ENCODE data around the gene MYBPC2. TPM values are rescaled to one million over a fixed set of nuclear protein-coding genes. Genes with fewer than 3 reads are reported as not detected.

Gene MYBPC2
- total RNA-seq, 2 experiments from 2014 or later, result 0.11 to 0.59 TPM

DNA sequence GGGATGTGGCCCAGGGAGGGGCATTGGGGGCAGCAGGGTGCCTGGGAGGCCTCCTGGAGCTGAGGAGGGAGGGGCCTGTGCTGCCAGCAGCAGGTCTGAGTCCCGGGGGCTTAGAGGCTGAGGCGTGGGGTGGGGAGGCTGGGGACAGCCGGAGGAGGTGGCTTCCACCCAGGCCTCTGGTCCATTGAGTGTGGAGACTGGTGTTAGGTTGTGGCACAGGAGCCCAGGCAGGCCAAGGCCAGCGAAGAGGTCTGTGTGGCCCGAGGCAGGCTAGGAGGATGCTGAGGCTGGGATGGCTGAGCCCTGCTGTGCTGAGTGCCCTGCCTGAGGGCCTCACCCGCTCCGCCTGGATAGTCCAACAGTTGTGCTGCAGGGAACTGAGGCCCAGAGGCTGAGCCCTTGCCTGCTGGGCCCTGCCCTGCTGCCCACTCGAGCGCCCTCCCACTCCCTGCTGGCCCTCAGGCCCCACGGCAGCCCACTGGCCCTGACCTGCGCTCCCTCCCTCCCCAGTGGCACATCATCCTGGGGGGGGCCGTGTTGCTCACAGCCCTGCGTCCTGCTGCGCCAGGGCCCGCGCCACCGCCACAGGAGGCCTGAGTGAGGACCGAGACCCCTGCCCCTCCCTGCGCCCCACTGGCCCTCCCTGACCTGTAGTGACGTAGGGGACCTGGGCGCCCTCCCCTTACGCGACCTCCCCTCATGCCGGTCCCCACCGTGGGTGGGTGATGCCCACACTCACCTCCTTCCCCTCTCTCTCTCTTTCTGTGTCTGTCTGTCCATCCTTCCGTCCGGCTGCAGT lies 48.9 kb downstream of the MYBPC2 start:
- POLR2A ChIA-PET, result no interaction called here
- Mint-ChIP-seq H3K9me3 (peaks cover 2% of the 10 kb centered on the region), H3K36me3 (ENCODE audit: low read depth) (peaks cover 36% of the 10 kb centered on the region), H3K27ac (no peak overlapping the region), H3K4me3 (no peak overlapping the region), H3K4me1 (ENCODE audit: low read depth) (peaks cover 18% of the 10 kb centered on the region), H3K27me3 (no peaks in the 10 kb centered on the region)
- TF ChIP-seq, protein P1, sequence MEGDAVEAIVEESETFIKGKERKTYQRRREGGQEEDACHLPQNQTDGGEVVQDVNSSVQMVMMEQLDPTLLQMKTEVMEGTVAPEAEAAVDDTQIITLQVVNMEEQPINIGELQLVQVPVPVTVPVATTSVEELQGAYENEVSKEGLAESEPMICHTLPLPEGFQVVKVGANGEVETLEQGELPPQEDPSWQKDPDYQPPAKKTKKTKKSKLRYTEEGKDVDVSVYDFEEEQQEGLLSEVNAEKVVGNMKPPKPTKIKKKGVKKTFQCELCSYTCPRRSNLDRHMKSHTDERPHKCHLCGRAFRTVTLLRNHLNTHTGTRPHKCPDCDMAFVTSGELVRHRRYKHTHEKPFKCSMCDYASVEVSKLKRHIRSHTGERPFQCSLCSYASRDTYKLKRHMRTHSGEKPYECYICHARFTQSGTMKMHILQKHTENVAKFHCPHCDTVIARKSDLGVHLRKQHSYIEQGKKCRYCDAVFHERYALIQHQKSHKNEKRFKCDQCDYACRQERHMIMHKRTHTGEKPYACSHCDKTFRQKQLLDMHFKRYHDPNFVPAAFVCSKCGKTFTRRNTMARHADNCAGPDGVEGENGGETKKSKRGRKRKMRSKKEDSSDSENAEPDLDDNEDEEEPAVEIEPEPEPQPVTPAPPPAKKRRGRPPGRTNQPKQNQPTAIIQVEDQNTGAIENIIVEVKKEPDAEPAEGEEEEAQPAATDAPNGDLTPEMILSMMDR (IDR thresholded peaks at IDR 0.05), result no peak
- ATAC-seq (no peak), DNase-seq (no peak)
- CTCF ChIA-PET, result no interaction called here
- intact Hi-C loops (cut with micrococcal nuclease), result no loop called here

DNA sequence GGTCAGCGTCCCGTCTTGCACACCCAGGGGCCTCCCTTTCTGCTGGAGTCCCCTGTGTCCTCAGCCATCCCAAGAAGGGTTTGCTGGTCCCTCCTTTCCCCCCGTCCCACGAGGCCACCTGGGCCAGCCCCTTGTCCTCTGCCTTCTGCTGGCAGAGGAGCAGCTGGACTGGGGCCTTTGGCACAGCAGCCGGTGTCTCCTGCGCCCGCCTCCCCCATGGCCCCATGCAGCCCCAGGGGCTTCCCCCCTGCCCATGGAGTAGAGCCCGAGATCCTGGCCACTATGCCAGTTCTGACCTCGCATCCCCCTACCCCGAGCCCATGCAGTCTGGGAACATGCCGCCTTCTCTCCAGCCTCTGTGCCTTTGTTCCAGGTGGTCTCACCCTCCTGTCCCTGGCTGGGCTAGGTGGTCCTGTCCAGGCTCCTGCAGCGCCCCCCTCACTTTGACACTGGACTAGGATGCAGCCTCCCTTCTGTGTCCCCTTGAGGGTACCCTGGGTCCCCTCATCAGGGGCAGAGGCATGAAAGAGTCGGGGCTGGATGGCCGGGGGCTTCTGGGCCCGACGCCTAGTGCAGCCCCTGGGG lies 49.7 kb downstream of the MYBPC2 start:
- ChIA-PET POLR2A (no interaction called here), CTCF (no interaction called here)
- no peak overlapping the region for H3K27ac Mint-ChIP-seq
- no peak overlapping the region for H3K4me3 Mint-ChIP-seq
- peaks cover 36% of the 10 kb centered on the region for H3K36me3 Mint-ChIP-seq (ENCODE audit: low read depth)
- H3K27me3 Mint-ChIP-seq, result no peaks in the 10 kb centered on the region
- H3K4me1 Mint-ChIP-seq (ENCODE audit: low read depth), result peaks cover 13% of the 10 kb centered on the region
- TF ChIP-seq, protein P1 (IDR thresholded peaks at IDR 0.05), result no peak
- H3K9me3 Mint-ChIP-seq, result peaks cover 5% of the 10 kb centered on the region
- ATAC-seq (no peak), DNase-seq (no peak)
- intact Hi-C loops (cut with micrococcal nuclease), result no loop called here

DNA sequence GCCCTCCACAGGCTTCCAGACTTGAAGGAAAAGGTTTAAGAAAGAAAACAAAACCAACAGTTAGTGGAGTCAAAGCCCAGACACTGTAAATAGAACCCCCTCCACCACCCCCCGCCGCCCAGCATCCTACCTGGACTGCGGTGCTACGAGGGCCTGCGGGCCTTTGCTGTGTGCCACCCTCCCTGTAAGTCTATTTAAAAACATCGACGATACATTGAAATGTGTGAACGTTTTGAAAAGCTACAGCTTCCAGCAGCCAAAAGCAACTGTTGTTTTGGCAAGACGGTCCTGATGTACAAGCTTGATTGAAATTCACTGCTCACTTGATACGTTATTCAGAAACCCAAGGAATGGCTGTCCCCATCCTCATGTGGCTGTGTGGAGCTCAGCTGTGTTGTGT lies 50.2 kb downstream of the MYBPC2 start:
- intact Hi-C loops (cut with micrococcal nuclease), result no loop called here
- DNase-seq, result no peak
- H3K36me3 Mint-ChIP-seq (ENCODE audit: low read depth), result peaks cover 31% of the 10 kb centered on the region
- TF ChIP-seq, protein P1 (IDR thresholded peaks at IDR 0.05), result no peak
- ChIA-PET CTCF (no interaction called here), POLR2A (no interaction called here)
- H3K4me1 Mint-ChIP-seq (ENCODE audit: low read depth), result peaks cover 10% of the 10 kb centered on the region
- no peak overlapping the region for H3K4me3 Mint-ChIP-seq
- peaks cover 5% of the 10 kb centered on the region for H3K9me3 Mint-ChIP-seq
- no peak for ATAC-seq
- H3K27me3 Mint-ChIP-seq, result no peaks in the 10 kb centered on the region
- no peak overlapping the region for H3K27ac Mint-ChIP-seq

DNA sequence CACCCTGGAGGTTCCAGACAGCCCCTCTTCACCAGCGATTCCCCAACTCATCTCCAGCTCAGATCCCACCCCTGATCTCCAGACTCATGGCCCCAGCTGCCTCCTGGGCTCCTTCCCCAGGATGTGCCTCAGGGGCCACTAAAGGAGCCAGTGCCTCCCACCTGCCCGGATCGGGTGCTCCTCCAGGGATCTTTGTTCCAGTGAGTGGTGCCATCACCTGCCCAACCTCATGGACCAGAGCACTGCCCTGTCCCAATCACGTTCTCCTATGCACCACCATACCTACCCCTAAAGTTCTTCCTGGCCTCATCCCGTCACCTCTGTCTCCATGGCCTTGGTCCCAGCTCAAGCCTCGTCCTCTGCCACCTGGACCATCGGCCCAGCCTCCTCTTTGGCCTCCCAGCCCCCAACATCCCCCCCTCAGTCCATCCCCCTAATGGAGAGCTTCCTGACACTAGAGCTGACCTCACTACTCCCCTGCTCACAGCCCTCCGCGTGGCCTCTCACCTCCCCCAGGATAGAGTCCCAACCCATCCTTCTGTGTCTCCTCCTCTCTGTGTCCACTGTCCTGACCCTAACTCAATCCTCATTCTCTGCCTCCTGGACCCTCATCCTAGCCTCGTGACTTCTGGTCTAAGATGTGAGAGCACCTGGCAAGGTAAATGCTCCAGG lies 52.7 kb downstream of the MYBPC2 start:
- H3K27me3 Mint-ChIP-seq, result no peaks in the 10 kb centered on the region
- no peak for DNase-seq
- no peak for ATAC-seq
- H3K4me1 Mint-ChIP-seq (ENCODE audit: low read depth), result peaks cover 4% of the 10 kb centered on the region
- POLR2A ChIA-PET, result no interaction called here
- no peak overlapping the region for H3K27ac Mint-ChIP-seq
- no peak overlapping the region for H3K4me3 Mint-ChIP-seq
- TF ChIP-seq, protein P1 (IDR thresholded peaks at IDR 0.05), result no peak
- H3K36me3 Mint-ChIP-seq (ENCODE audit: low read depth), result peaks cover 23% of the 10 kb centered on the region
- peaks cover 5% of the 10 kb centered on the region for H3K9me3 Mint-ChIP-seq
- CTCF ChIA-PET, result interaction anchor here (0.7 to 1.5 kb wide), 2 partner anchors 116 to 145 kb away, joined by 3 to 4 read pairs; no protein-coding TSS in a partner anchor
- intact Hi-C loops (cut with micrococcal nuclease), result no loop called here
